GM18499 (cell line): ENCODE data around the gene TPRX2.
"Not testable (repeated sequence)": the region's sequence is repeated elsewhere in the genome, so short reads cannot be mapped to it uniquely, and the experiment has no call there.

Experiments
- ATAC-seq: cut with Tn5 transposase; IDR thresholded peaks from one replicate; pipeline ENCODE4 v1.9.1; 2021; ENCODE audit warnings: moderate number of reproducible peaks; ENCODE audit not compliant: insufficient read depth, unreplicated experiment

Gene TPRX2

GRCh38 chr19:47858646-47859285 lies at the start of gene TPRX2:
Gene TPRX2 (plus strand): TSS chr19:47859235. CDS start chr19:47859247, 12 bp downstream.
- ATAC-seq = not testable (repeated sequence)

GRCh38 chr19:47813304-47813994 lies 45.6 kb upstream of the TPRX2 start:
- ATAC-seq = no peak

GRCh38 chr19:47813995-47814328 lies 45.1 kb upstream of the TPRX2 start:
- ATAC-seq = no peak

- not testable (repeated sequence) for ATAC-seq
Measured at GRCh38 chr19:47816270-47816669, 42.8 kb upstream of the TPRX2 start.

GRCh38 chr19:47818221-47818620 lies 40.8 kb upstream of the TPRX2 start:
- ATAC-seq = not testable (repeated sequence)

- ATAC-seq = no peak
Measured at GRCh38 chr19:47819858-47820257, 39.2 kb upstream of the TPRX2 start.

- ATAC-seq = no peak
Measured at GRCh38 chr19:47820410-47820809, 38.6 kb upstream of the TPRX2 start.

- ATAC-seq = no peak
Measured at GRCh38 chr19:47821460-47822020, 37.5 kb upstream of the TPRX2 start, which contains the start of gene CRX. Gene CRX (plus strand): TSS chr19:47821937. CDS start chr19:47834444, 12,507 bp downstream.

GRCh38 chr19:47824396-47824795 lies 34.6 kb upstream of the TPRX2 start:
- ATAC-seq = no peak

- ATAC-seq = no peak
Measured at GRCh38 chr19:47826800-47827199, 32.2 kb upstream of the TPRX2 start.

- no peak for ATAC-seq
Measured at GRCh38 chr19:47832723-47833122, 26.3 kb upstream of the TPRX2 start.

GRCh38 chr19:47836038-47836437 lies 23.0 kb upstream of the TPRX2 start:
- no peak for ATAC-seq

GRCh38 chr19:47839411-47839810 lies 19.6 kb upstream of the TPRX2 start:
- ATAC-seq = no peak

GRCh38 chr19:47839913-47840312 lies 19.1 kb upstream of the TPRX2 start:
- ATAC-seq = no peak

- no peak for ATAC-seq
Measured at GRCh38 chr19:47842941-47843340, 16.1 kb upstream of the TPRX2 start.

GRCh38 chr19:47848425-47848822 lies 10.6 kb upstream of the TPRX2 start:
- no peak for ATAC-seq

GRCh38 chr19:47848823-47849473 lies 10.1 kb upstream of the TPRX2 start:
- ATAC-seq = no peak

GRCh38 chr19:47853003-47853402 lies 6.0 kb upstream of the TPRX2 start:
- ATAC-seq = no peak

GRCh38 chr19:47854459-47854858 lies 4.6 kb upstream of the TPRX2 start:
- ATAC-seq = no peak

- ATAC-seq = not testable (repeated sequence)
Measured at GRCh38 chr19:47858231-47858630, 804 bp upstream of the TPRX2 start.

GRCh38 chr19:47859838-47860237 lies 803 bp downstream of the TPRX2 start:
- ATAC-seq = not testable (repeated sequence)
